Ramos (cell line): ENCODE data around the gene TSPAN10.
"Not testable (repeated sequence)": the region's sequence is repeated elsewhere in the genome, so short reads cannot be mapped to it uniquely, and the experiment has no call there.

Source experiments
- in situ Hi-C: fragments of 300-500 bp; cut with MboI; formaldehyde crosslinking; loops from one replicate; pipeline ENCODE4 v1.14.3; 2022; ENCODE audit warnings: low sequenced_read_pairs; ENCODE audit not compliant: unreplicated experiment

TSPAN10 gene

GRCh38 chr17:81656835-81657234, 19.8 kb downstream of the TSPAN10 start:
- in situ Hi-C loops: no loop called here

GRCh38 chr17:81659038-81659437, 22.0 kb downstream of the TSPAN10 start:
- in situ Hi-C loops: no loop called here

- in situ Hi-C loops: no loop called here
Measured at GRCh38 chr17:81660441-81660840, 23.4 kb downstream of the TSPAN10 start.

GRCh38 chr17:81662002-81662401, 25.0 kb downstream of the TSPAN10 start:
- in situ Hi-C loops: no loop called here

- in situ Hi-C loops: no loop called here
Measured at GRCh38 chr17:81664051-81664470, 27.1 kb downstream of the TSPAN10 start.

- in situ Hi-C loops: no loop called here
Measured at GRCh38 chr17:81665205-81666091, 28.5 kb downstream of the TSPAN10 start.

GRCh38 chr17:81666092-81666341, 29.0 kb downstream of the TSPAN10 start:
- in situ Hi-C loops: no loop called here

- in situ Hi-C loops: no loop called here
Measured at GRCh38 chr17:81666342-81667191, 29.6 kb downstream of the TSPAN10 start, which contains the start of the genes CCDC137 and OXLD1. Gene CCDC137 (plus strand): TSS chr17:81666737. CDS start chr17:81666767, 30 bp downstream. Gene OXLD1 (minus strand): TSS chr17:81666605. CDS start chr17:81666577, 28 bp downstream.

- in situ Hi-C loops: no loop called here
Measured at GRCh38 chr17:81667754-81668153, 30.8 kb downstream of the TSPAN10 start.

GRCh38 chr17:81672504-81672903, 35.5 kb downstream of the TSPAN10 start:
- in situ Hi-C loops: no loop called here

GRCh38 chr17:81672954-81673353, 36.0 kb downstream of the TSPAN10 start:
- in situ Hi-C loops: no loop called here

GRCh38 chr17:81673561-81674258, 36.7 kb downstream of the TSPAN10 start:
- in situ Hi-C loops: no loop called here

GRCh38 chr17:81675515-81676221, 38.7 kb downstream of the TSPAN10 start:
- in situ Hi-C loops: not testable (repeated sequence)

- in situ Hi-C loops: no loop called here
Measured at GRCh38 chr17:81676906-81677305, 39.9 kb downstream of the TSPAN10 start.

- in situ Hi-C loops: no loop called here
Measured at GRCh38 chr17:81680150-81680549, 43.2 kb downstream of the TSPAN10 start.

GRCh38 chr17:81681672-81682071, 44.7 kb downstream of the TSPAN10 start:
- in situ Hi-C loops: no loop called here

- in situ Hi-C loops: no loop called here
Measured at GRCh38 chr17:81682565-81683207, 45.7 kb downstream of the TSPAN10 start.

- in situ Hi-C loops: no loop called here
Measured at GRCh38 chr17:81683208-81683583, 46.2 kb downstream of the TSPAN10 start.

- in situ Hi-C loops: no loop called here
Measured at GRCh38 chr17:81683584-81684441, 46.8 kb downstream of the TSPAN10 start, which contains the start of the genes ARL16 and HGS. Gene ARL16 (minus strand): TSS chr17:81683797. CDS start chr17:81683753, 44 bp downstream. Gene HGS (plus strand): TSS chr17:81684011. CDS start chr17:81684067, 56 bp downstream.
